ENCODE data around the gene SNX3.

SNX3 gene

GRCh38 chr6:108263371-108263770, 2.5 kb upstream of the SNX3 start:
- TF ChIP-seq CTCF (conservative IDR thresholded peaks at IDR 0.05; ENCODE audit: control insufficient read depth, insufficient read depth, low read depth, low read length): no peak
- no peak overlapping the region for H3K4me3 ChIP-seq (ENCODE audit: control insufficient read depth, low read depth, low read length)
- DNase-seq (ENCODE audit: low read depth): no peak

GRCh38 chr6:108260126-108260808, 573 bp downstream of the SNX3 start:
- no peak for TF ChIP-seq CTCF (conservative IDR thresholded peaks at IDR 0.05; ENCODE audit: control insufficient read depth, insufficient read depth, low read depth, low read length)
- peak overlapping the region; percentile 91 for H3K4me3 ChIP-seq (ENCODE audit: control insufficient read depth, low read depth, low read length)
- DNase-seq (ENCODE audit: low read depth): peak; percentile 54

- no peak for DNase-seq (ENCODE audit: low read depth)
- TF ChIP-seq CTCF (conservative IDR thresholded peaks at IDR 0.05; ENCODE audit: control insufficient read depth, insufficient read depth, low read depth, low read length): no peak
- H3K4me3 ChIP-seq (ENCODE audit: control insufficient read depth, low read depth, low read length): no peak overlapping the region
Observed at GRCh38 chr6:108254433-108255410, 6.1 kb downstream of the SNX3 start.

- no peak for TF ChIP-seq CTCF (conservative IDR thresholded peaks at IDR 0.05; ENCODE audit: control insufficient read depth, insufficient read depth, low read depth, low read length)
- DNase-seq (ENCODE audit: low read depth): no peak
Observed at GRCh38 chr6:108253241-108253640, 7.6 kb downstream of the SNX3 start.

GRCh38 chr6:108252055-108252454, 8.8 kb downstream of the SNX3 start:
- no peak for DNase-seq (ENCODE audit: low read depth)
- H3K4me3 ChIP-seq (ENCODE audit: control insufficient read depth, low read depth, low read length): no peak overlapping the region
- TF ChIP-seq CTCF (conservative IDR thresholded peaks at IDR 0.05; ENCODE audit: control insufficient read depth, insufficient read depth, low read depth, low read length): no peak

More at GRCh38 chr6:108253241-108253640, 7.6 kb downstream of the SNX3 start:
- H3K4me3 ChIP-seq (ENCODE audit: control insufficient read depth, low read depth, low read length): no peak overlapping the region

- no peak for DNase-seq (ENCODE audit: low read depth)
- no peak for TF ChIP-seq CTCF (conservative IDR thresholded peaks at IDR 0.05; ENCODE audit: control insufficient read depth, insufficient read depth, low read depth, low read length)
- H3K4me3 ChIP-seq (ENCODE audit: control insufficient read depth, low read depth, low read length): no peak overlapping the region
Observed at GRCh38 chr6:108251252-108251651, 9.6 kb downstream of the SNX3 start.
